Thoracic aorta (tissue), 2 donors: Measurements from ENCODE around the gene KRT5. TPM values are rescaled to one million over a fixed set of nuclear protein-coding genes. Genes with fewer than 3 reads are reported as not detected.

Experiments used
- ATAC-seq: fragments of 150-250 bp; one replicate; pipeline ENCODE4 v1.8.0; 2017; ENCODE audit warnings: low read depth; ENCODE audit not compliant: insufficient number of reproducible peaks, low FRiP score
- DNase-seq: peaks from one replicate; pipeline ENCODE4 v3.0.0-alpha.2; 2020; ENCODE audit warnings: low spot score
- H3K27ac ChIP-seq, 2 donors: fragments of 200-600 bp; sonication (generic); 1 replicate in 1 of 2; 2 replicates in 1 of 2; pipeline ENCODE4 v1.5.1; 2016; ENCODE audit warnings: mild to moderate bottlenecking in 2 of 2, moderate library complexity in 2 of 2
- H3K27me3 ChIP-seq: fragments of 200-600 bp; sonication (generic); replicated peaks from 2 replicates; pipeline ENCODE4 v1.6.0; 2016; ENCODE audit warnings: mild to moderate bottlenecking; ENCODE audit not compliant: insufficient read depth
- H3K36me3 ChIP-seq: fragments of 200-600 bp; sonication (generic); one replicate; pipeline ENCODE4 v1.5.1; 2016
- H3K4me1 ChIP-seq, 2 donors: fragments of 200-600 bp; sonication (generic); 1 replicate in 1 of 2; 2 replicates in 1 of 2; pipeline versions ENCODE4 v1.5.1 to v1.6.0; 2016; ENCODE audit warnings: low read depth in 2 of 2, mild to moderate bottlenecking in 1 of 2; ENCODE audit not compliant: control insufficient read depth in 1 of 2
- H3K4me3 ChIP-seq: fragments of 200-600 bp; sonication (generic); 2 replicates; pipeline ENCODE4 v1.5.1; 2016; ENCODE audit warnings: mild to moderate bottlenecking
- H3K9me3 ChIP-seq: fragments of 200-600 bp; sonication (generic); 2 replicates; pipeline ENCODE4 v1.5.1; 2016
- CTCF ChIP-seq: fragments of 200-600 bp; sonication (generic); IDR thresholded peaks from one replicate; pipeline ENCODE4 v1.5.1; 2019; ENCODE audit warnings: antibody characterized with exemption
- total RNA-seq, 2 donors: library from RNA; depleted of rRNA; stranded (reverse); fragments of >200 nt; gene quantifications; one replicate each; pipeline versions ENCODE4 v1.1.0 to v1.2.3, GENCODE V29; 2016

Gene KRT5
- total RNA-seq, 2 donors from 2014 or later: 7.6 TPM; not detected in 1

- ATAC-seq (no peak), DNase-seq (no peak)
- Histone ChIP-seq H3K4me1 (peaks cover 0 to 3% of the 10 kb centered on the region in 2 donors), H3K27ac (no peak overlapping the region), H3K36me3 (no peaks in the 10 kb centered on the region), H3K27me3 (no peaks in the 10 kb centered on the region), H3K4me3 (no peak overlapping the region), H3K9me3 (no peaks in the 10 kb centered on the region)
- TF ChIP-seq CTCF: no peak
Measured at GRCh38 chr12:52519387-52519703, 849 bp downstream of the KRT5 start.

- Histone ChIP-seq H3K4me3 (no peak overlapping the region), H3K36me3 (no peaks in the 10 kb centered on the region), H3K27ac (no peak overlapping the region), H3K9me3 (no peaks in the 10 kb centered on the region), H3K4me1 (peaks cover 0 to 3% of the 10 kb centered on the region in 2 donors), H3K27me3 (no peaks in the 10 kb centered on the region)
- DNase-seq (no peak), ATAC-seq (no peak)
- TF ChIP-seq CTCF: no peak
Measured at GRCh38 chr12:52518574-52519386, 1.4 kb downstream of the KRT5 start.

GRCh38 chr12:52517888-52518287 is 2.3 kb downstream of the KRT5 start:
- no peak overlapping the region for H3K27ac ChIP-seq
- no peaks in the 10 kb centered on the region for H3K36me3 ChIP-seq
- ATAC-seq (no peak), DNase-seq (no peak)
- TF ChIP-seq CTCF: no peak
- peaks cover 0 to 3% of the 10 kb centered on the region in 2 donors for H3K4me1 ChIP-seq
- no peaks in the 10 kb centered on the region for H3K9me3 ChIP-seq
- H3K4me3 ChIP-seq: no peak overlapping the region
- no peaks in the 10 kb centered on the region for H3K27me3 ChIP-seq

- Histone ChIP-seq H3K27me3 (no peaks in the 10 kb centered on the region), H3K9me3 (no peaks in the 10 kb centered on the region), H3K4me3 (no peak overlapping the region), H3K27ac (no peak overlapping the region), H3K36me3 (no peaks in the 10 kb centered on the region), H3K4me1 (peaks cover 0 to 3% of the 10 kb centered on the region in 2 donors)
- no peak for ATAC-seq
- TF ChIP-seq CTCF: no peak
- no peak for DNase-seq
Measured at GRCh38 chr12:52517005-52517835, 3.0 kb downstream of the KRT5 start.
